Neural cell (in vitro differentiated cells): ENCODE measurements around the gene PNPLA3. TPM values are rescaled to one million over a fixed set of nuclear protein-coding genes. Genes with fewer than 3 reads are reported as not detected.

Experiments used
- H2AFZ ChIP-seq: fragments of 200-600, 300-800 bp; sonication (generic), shearing (Covaris generic); 2 replicates; pipeline ENCODE4 v1.6.0; 2014; ENCODE audit warnings: low read depth, mild to moderate bottlenecking, antibody characterized with exemption, low read length, moderate library complexity
- H3F3A ChIP-seq: fragments of 200-600 bp; shearing (Covaris generic); 2 replicates; pipeline ENCODE4 v1.6.1; 2016; ENCODE audit warnings: mild to moderate bottlenecking, moderate library complexity, mixed read lengths, antibody characterized with exemption, low read length; ENCODE audit not compliant: insufficient read depth, poor library complexity, severe bottlenecking
- H3K27ac ChIP-seq: fragments of 200-600, 300-800 bp; sonication (generic), shearing (Covaris generic); 2 replicates; pipeline ENCODE4 v1.5.1; 2014; ENCODE audit warnings: mild to moderate bottlenecking, low read length, moderate library complexity
- H3K27me3 ChIP-seq: fragments of 300-800, 200-600 bp; sonication (generic), shearing (Covaris generic); 2 replicates; pipeline ENCODE4 v1.6.0; 2014; ENCODE audit warnings: mild to moderate bottlenecking, low read depth, low read length, moderate library complexity; ENCODE audit not compliant: insufficient read depth
- H3K36me3 ChIP-seq: fragments of 300-800, 200-600 bp; sonication (generic), shearing (Covaris generic); 2 replicates; pipeline ENCODE4 v1.5.1; 2014; ENCODE audit warnings: mild to moderate bottlenecking, antibody characterized with exemption, low read length, moderate library complexity; ENCODE audit not compliant: insufficient read depth
- H3K4me2 ChIP-seq: fragments of 300-800, 200-600 bp; sonication (generic), shearing (Covaris generic); 2 replicates; pipeline ENCODE4 v1.6.0; 2014; ENCODE audit warnings: mild to moderate bottlenecking, low read length
- H3K4me3 ChIP-seq: fragments of 300-800, 200-600 bp; sonication (generic), shearing (Covaris generic); 2 replicates; pipeline ENCODE4 v1.5.1; 2014; ENCODE audit warnings: mild to moderate bottlenecking, low read length, moderate library complexity
- H3K79me2 ChIP-seq: fragments of 200-600 bp; shearing (Covaris generic); replicated peaks from 2 replicates; pipeline ENCODE4 v1.6.0; 2014; ENCODE audit warnings: mild to moderate bottlenecking, low read length, moderate library complexity; ENCODE audit not compliant: insufficient read depth
- H3K9ac ChIP-seq: fragments of 300-800, 200-600 bp; sonication (generic), shearing (Covaris generic); 2 replicates; pipeline ENCODE4 v1.6.1; 2016; ENCODE audit warnings: mild to moderate bottlenecking, low read length, mixed read lengths
- H3K9me2 ChIP-seq: fragments of 200-600 bp; shearing (Covaris generic); 2 replicates; pipeline ENCODE4 v1.6.1; 2016; ENCODE audit warnings: mild to moderate bottlenecking, low read length, mixed read lengths; ENCODE audit not compliant: insufficient read depth
- H3K9me3 ChIP-seq: fragments of 200-600, 300-800 bp; sonication (generic), shearing (Covaris generic); 2 replicates; pipeline ENCODE4 v1.6.1; 2016; ENCODE audit warnings: mild to moderate bottlenecking, mixed run types, low read length, moderate library complexity, mixed read lengths
- H4K20me1 ChIP-seq: fragments of 200-600 bp; shearing (Covaris generic); 2 replicates; pipeline ENCODE4 v1.6.1; 2016; ENCODE audit warnings: mild to moderate bottlenecking, mixed run types; ENCODE audit not compliant: insufficient read depth
- CTCF ChIP-seq: fragments of 450-650 bp; IDR thresholded peaks from 2 replicates; pipeline ENCODE4 v1.5.1; 2014; ENCODE audit warnings: antibody characterized with exemption, mild to moderate bottlenecking, moderate library complexity; ENCODE audit not compliant: poor library complexity, severe bottlenecking
- EP300 ChIP-seq: fragments of 450-650 bp; conservative IDR thresholded peaks from 2 replicates; pipeline ENCODE4 v1.6.1; 2014; ENCODE audit warnings: antibody characterized with exemption, mild to moderate bottlenecking, moderate library complexity; ENCODE audit not compliant: poor library complexity, severe bottlenecking
- EZH2 ChIP-seq: fragments of 200-600, 300-800 bp; shearing (Covaris generic), sonication (generic); IDR thresholded peaks from 2 replicates; pipeline ENCODE4 v1.6.1; 2014; ENCODE audit warnings: antibody characterized with exemption, low read length, borderline replicate concordance, mild to moderate bottlenecking; ENCODE audit not compliant: insufficient read depth, poor library complexity, severe bottlenecking
- MXI1 ChIP-seq: fragments of 450-650 bp; conservative IDR thresholded peaks from 2 replicates; pipeline ENCODE4 v1.6.1; 2014; ENCODE audit warnings: antibody characterized with exemption, mild to moderate bottlenecking; ENCODE audit not compliant: poor library complexity, severe bottlenecking
- POLR2AphosphoS5 ChIP-seq: IDR thresholded peaks from 2 replicates; pipeline ENCODE4 v1.6.1; 2012
- RAD21 ChIP-seq: fragments of 450-650 bp; conservative IDR thresholded peaks from 2 replicates; pipeline ENCODE4 v1.6.1; 2014; ENCODE audit warnings: antibody characterized with exemption, mild to moderate bottlenecking, moderate library complexity
- REST ChIP-seq: IDR thresholded peaks from 2 replicates; pipeline ENCODE4 v1.6.1; 2012; ENCODE audit warnings: borderline replicate concordance
- SMC3 ChIP-seq: fragments of 450-650 bp; conservative IDR thresholded peaks from 2 replicates; pipeline ENCODE4 v1.6.1; 2014; ENCODE audit warnings: antibody characterized with exemption, mild to moderate bottlenecking, moderate library complexity; ENCODE audit not compliant: poor library complexity
- TAF1 ChIP-seq: IDR thresholded peaks from 2 replicates; pipeline ENCODE4 v1.6.1; 2012; ENCODE audit warnings: low read depth
- polyA plus RNA-seq: library from polyadenylated mRNA; depleted of rRNA; stranded (reverse); fragments of >200 nt; gene quantifications from 2 replicates; pipeline ENCODE4 v1.2.3, GENCODE V29; 2014

PNPLA3 gene
- polyA plus RNA-seq, 1 donor from 2014 or later = 6.5 TPM

- Histone ChIP-seq H3K27ac (peak overlapping the region; percentile 72), H3K36me3 (no peaks in the 10 kb centered on the region), H3K4me3 (peak overlapping the region; percentile 98), H3F3A (no peaks in the 10 kb centered on the region), H2AFZ (peak overlapping the region; percentile 92), H3K9me3 (no peaks in the 10 kb centered on the region), H3K9me2 (no peaks in the 10 kb centered on the region), H3K79me2 (peaks cover 21% of the 10 kb centered on the region), H4K20me1 (no peaks in the 10 kb centered on the region), H3K4me2 (peak overlapping the region; percentile 83), H3K9ac (peak overlapping the region; percentile 85), H3K27me3 (no peaks in the 10 kb centered on the region)
- TF ChIP-seq MXI1 = no peak
- no peak for TF ChIP-seq REST
- no peak for TF ChIP-seq EP300
- no peak for TF ChIP-seq RAD21
- TF ChIP-seq CTCF = no peak
- no peak for TF ChIP-seq TAF1
- no peak for TF ChIP-seq POLR2AphosphoS5
- TF ChIP-seq EZH2 = no peak
- TF ChIP-seq SMC3 = no peak
Measured at GRCh38 chr22:43953988-43954785, 30.6 kb downstream of the PNPLA3 start.

GRCh38 chr22:43955040-43955882 lies 31.7 kb downstream of the PNPLA3 start, which contains the start of gene SAMM50:
Gene SAMM50 (plus strand): TSS chr22:43955442. CDS start chr22:43955578, 136 bp downstream.
- Histone ChIP-seq H3K9me2 (no peaks in the 10 kb centered on the region), H3K27me3 (no peaks in the 10 kb centered on the region), H3K9me3 (no peaks in the 10 kb centered on the region), H3K79me2 (peaks cover 21% of the 10 kb centered on the region), H4K20me1 (no peaks in the 10 kb centered on the region), H3K36me3 (no peaks in the 10 kb centered on the region), H3K27ac (peak within 1 kb of the TSS; percentile 72), H3K4me2 (peak within 1 kb of the TSS; percentile 89), H3K4me3 (peak within 1 kb of the TSS; percentile 98), H3F3A (no peaks in the 10 kb centered on the region), H3K9ac (peak within 1 kb of the TSS; percentile 85), H2AFZ (peak within 1 kb of the TSS; percentile 92)
- TF ChIP-seq POLR2AphosphoS5 (peak; percentile 96), CTCF (peak; percentile 62), TAF1 (peak; percentile 74), EP300 (peak; percentile 40), MXI1 (peak; percentile 95), RAD21 (peak; percentile 7), REST (peak; percentile 83), SMC3 (peak; percentile 58), EZH2 (no peak)
